Gastroesophageal sphincter (tissue), 4 donors: ENCODE results near the gene EEF1AKMT1. TPM values are rescaled to one million over a fixed set of nuclear protein-coding genes. Genes with fewer than 3 reads are reported as not detected.

Experiments used
- ATAC-seq: fragments of 150-250 bp; one replicate; pipeline ENCODE4 v1.9.1; 2016; ENCODE audit warnings: mild to moderate bottlenecking, moderate library complexity
- H3K27ac ChIP-seq, 4 donors: fragments of 200-600 bp; sonication (generic) in 3 of 4; 1 replicate in 3 of 4; 2 replicates in 1 of 4; pipeline ENCODE4 v1.5.1; 2016 to 2019
- H3K27me3 ChIP-seq: fragments of 200-600 bp; sonication (generic); one replicate; pipeline ENCODE4 v1.5.1; 2019
- H3K36me3 ChIP-seq, 2 donors: fragments of 200-600 bp; sonication (generic); one replicate each; pipeline ENCODE4 v1.5.1; 2019; ENCODE audit warnings: control low read depth in 1 of 2
- H3K4me1 ChIP-seq, 3 donors: fragments of 200-600 bp; sonication (generic); 1 replicate in 2 of 3; 2 replicates in 1 of 3; pipeline ENCODE4 v1.5.1; 2016 to 2019; ENCODE audit warnings: control low read depth in 2 of 3
- H3K4me3 ChIP-seq, 2 donors: fragments of 200-600 bp; sonication (generic); one replicate each; pipeline ENCODE4 v1.5.1; 2019; ENCODE audit warnings: mild to moderate bottlenecking in 1 of 2, moderate library complexity in 1 of 2
- H3K9me3 ChIP-seq, 3 donors: fragments of 200-600 bp; sonication (generic); one replicate each; pipeline ENCODE4 v1.5.1; 2017 to 2019; ENCODE audit warnings: control low read depth in 2 of 3
- EP300 ChIP-seq: sonication (generic); formaldehyde crosslinking; IDR thresholded peaks from one replicate; pipeline ENCODE4 v1.6.1; 2017; ENCODE audit warnings: antibody characterized with exemption, mild to moderate bottlenecking
- POLR2A ChIP-seq, 2 donors: fragments of 450-650 bp; IDR thresholded peaks; one replicate each; pipeline ENCODE4 v1.6.1; 2017; ENCODE audit warnings: antibody characterized with exemption in 2 of 2, mild to moderate bottlenecking in 2 of 2, moderate library complexity in 1 of 2
- POLR2AphosphoS5 ChIP-seq: sonication (generic); formaldehyde crosslinking; IDR thresholded peaks from one replicate; pipeline ENCODE4 v1.6.1; 2017; ENCODE audit warnings: antibody characterized with exemption
- WGBS, 2 donors: methylation state at CpG; one replicate each; pipeline ENCODE4 v1.1.5; 2018; ENCODE audit warnings: low coverage in 1 of 2; 5-methylcytosine and 5-hydroxymethylcytosine counted together
- total RNA-seq, 4 donors: library from RNA; depleted of rRNA; stranded (reverse); fragments of >200 nt; gene quantifications; one replicate each; pipeline ENCODE4 v1.1.0, GENCODE V29; 2016
- TF ChIP-seq, protein P1 (sequence below), 4 experiments: fragments of 200-600 bp in 2 of 4; fragments of 450-650 bp in 2 of 4; sonication (generic) in 1 of 4; IDR thresholded peaks; one replicate each; pipeline ENCODE4 v1.5.1; 2017 to 2019; ENCODE audit warnings: antibody characterized with exemption in 4 of 4, mild to moderate bottlenecking in 2 of 4, moderate library complexity in 2 of 4

Gene EEF1AKMT1
- total RNA-seq, 4 donors from 2014 or later = 13.5 to 39.2 (median 20.3) TPM

DNA sequence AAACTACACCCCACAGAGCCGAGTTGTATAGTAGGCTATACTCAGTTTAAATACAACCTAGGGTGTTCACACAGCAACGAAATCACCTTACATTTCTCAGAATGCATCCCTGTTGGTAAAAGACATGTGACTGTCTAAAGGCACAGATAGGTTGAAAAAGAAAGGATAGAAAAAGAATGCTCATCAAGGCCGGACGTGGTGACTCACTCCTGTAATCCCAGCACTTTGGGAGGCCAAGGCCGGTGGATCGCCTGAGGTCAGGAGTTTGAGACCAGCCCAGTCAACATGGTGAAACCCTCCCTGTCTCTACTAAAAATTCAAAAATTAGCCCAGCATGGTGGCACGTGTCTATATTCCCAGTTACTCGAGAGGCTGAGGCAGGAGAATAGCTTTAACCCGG, 74.0 kb downstream of the EEF1AKMT1 start:
- Histone ChIP-seq H3K27ac (no peak overlapping the region), H3K9me3 (no peaks in the 10 kb centered on the region), H3K27me3 (no peaks in the 10 kb centered on the region), H3K36me3 (no peaks in the 10 kb centered on the region), H3K4me3 (no peak overlapping the region), H3K4me1 (peaks cover 0 to 22% (median 4%) of the 10 kb centered on the region in 3 donors)
- ATAC-seq = no peak
- TF ChIP-seq POLR2AphosphoS5 (no peak), EP300 (no peak), POLR2A (IDR thresholded peaks at IDR 0.05) (no peak)
- TF ChIP-seq, protein P1, sequence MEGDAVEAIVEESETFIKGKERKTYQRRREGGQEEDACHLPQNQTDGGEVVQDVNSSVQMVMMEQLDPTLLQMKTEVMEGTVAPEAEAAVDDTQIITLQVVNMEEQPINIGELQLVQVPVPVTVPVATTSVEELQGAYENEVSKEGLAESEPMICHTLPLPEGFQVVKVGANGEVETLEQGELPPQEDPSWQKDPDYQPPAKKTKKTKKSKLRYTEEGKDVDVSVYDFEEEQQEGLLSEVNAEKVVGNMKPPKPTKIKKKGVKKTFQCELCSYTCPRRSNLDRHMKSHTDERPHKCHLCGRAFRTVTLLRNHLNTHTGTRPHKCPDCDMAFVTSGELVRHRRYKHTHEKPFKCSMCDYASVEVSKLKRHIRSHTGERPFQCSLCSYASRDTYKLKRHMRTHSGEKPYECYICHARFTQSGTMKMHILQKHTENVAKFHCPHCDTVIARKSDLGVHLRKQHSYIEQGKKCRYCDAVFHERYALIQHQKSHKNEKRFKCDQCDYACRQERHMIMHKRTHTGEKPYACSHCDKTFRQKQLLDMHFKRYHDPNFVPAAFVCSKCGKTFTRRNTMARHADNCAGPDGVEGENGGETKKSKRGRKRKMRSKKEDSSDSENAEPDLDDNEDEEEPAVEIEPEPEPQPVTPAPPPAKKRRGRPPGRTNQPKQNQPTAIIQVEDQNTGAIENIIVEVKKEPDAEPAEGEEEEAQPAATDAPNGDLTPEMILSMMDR (IDR thresholded peaks at IDR 0.05) = no peak
- 89 to 93% methylated on average over 7 to 9 of the region's 9 CpGs for WGBS, 2 donors

DNA sequence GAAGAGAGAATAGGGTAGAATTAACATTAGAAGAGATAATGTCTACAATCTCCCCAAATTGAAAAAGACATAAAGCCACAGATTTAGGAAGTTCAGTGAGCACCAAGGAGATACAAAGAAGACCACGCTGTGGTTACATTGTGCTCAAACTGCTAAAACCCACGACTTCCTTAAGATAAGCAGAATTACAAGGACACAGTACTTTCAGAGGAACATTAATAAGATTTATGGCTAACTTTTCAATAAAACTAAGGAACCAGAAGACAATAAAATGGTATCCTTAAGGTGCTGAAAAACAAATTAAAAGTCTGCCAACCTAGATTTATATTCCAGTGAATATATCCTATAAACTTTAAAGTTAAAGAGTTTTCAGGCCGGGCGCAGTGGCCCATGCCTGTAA, 77.7 kb downstream of the EEF1AKMT1 start:
- no peaks in the 10 kb centered on the region for H3K9me3 ChIP-seq
- peaks cover 0 to 14% of the 10 kb centered on the region in 2 donors for H3K36me3 ChIP-seq
- no peak overlapping the region for H3K4me3 ChIP-seq
- TF ChIP-seq POLR2A (IDR thresholded peaks at IDR 0.05) = no peak
- TF ChIP-seq POLR2AphosphoS5 = no peak
- TF ChIP-seq, protein P1 (IDR thresholded peaks at IDR 0.05) = no peak
- TF ChIP-seq EP300 = no peak
- no peak overlapping the region for H3K27ac ChIP-seq
- ATAC-seq = no peak
- no peaks in the 10 kb centered on the region for H3K4me1 ChIP-seq
- no peaks in the 10 kb centered on the region for H3K27me3 ChIP-seq
- WGBS, 2 donors = 68 to 94% methylated on average over 4 of the region's 4 CpGs

DNA sequence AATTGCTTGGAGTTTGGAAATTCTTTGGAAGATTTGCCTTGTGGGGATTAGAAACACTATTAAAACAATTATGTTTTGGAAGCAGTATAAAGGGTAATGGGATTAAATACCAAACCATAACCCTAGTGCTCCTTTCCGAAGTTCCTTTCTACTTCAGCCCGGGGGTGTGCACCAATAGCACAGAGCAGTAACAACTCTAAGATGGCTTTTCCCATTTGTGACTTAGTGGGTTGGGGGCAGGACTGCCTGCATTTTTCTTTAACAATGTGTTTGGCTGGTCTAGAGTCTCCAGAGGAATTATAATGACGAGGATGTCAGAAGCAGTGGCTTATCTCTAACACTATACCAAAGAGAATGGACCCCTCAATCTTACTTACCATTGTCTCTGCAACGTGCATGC, 82.1 kb downstream of the EEF1AKMT1 start:
- Histone ChIP-seq H3K36me3 (peaks cover 0 to 38% of the 10 kb centered on the region in 2 donors), H3K4me1 (no peaks in the 10 kb centered on the region), H3K27me3 (no peaks in the 10 kb centered on the region), H3K9me3 (no peaks in the 10 kb centered on the region), H3K27ac (no peak overlapping the region), H3K4me3 (no peak overlapping the region)
- ATAC-seq = no peak
- 29 to 75% methylated on average over 2 to 4 of the region's 4 CpGs for WGBS, 2 donors
- TF ChIP-seq EP300 = no peak
- TF ChIP-seq POLR2A (IDR thresholded peaks at IDR 0.05) = no peak
- TF ChIP-seq, protein P1 (IDR thresholded peaks at IDR 0.05) = no peak
- TF ChIP-seq POLR2AphosphoS5 = no peak

DNA sequence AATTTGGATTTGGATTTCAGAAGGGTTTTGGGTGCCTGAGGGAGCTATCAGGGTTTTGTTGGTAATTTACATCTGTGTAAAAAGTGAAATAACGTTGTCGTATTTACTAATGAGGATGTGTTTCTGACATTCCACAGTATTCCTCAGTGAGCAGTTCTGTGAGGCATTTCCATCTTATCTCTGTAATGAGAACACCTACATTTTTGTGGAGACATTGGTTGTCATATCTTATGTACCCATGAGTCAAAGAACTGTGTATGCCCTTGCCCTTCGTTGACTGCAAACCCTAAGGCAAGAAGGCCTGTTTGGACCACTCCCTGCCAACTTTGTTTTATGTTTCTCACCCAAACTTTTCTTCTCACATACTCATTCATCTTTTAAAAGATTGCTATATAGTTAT, 84.5 kb downstream of the EEF1AKMT1 start:
- Histone ChIP-seq H3K36me3 (peaks cover 0 to 39% of the 10 kb centered on the region in 2 donors), H3K27me3 (no peaks in the 10 kb centered on the region), H3K4me3 (no peak overlapping the region), H3K27ac (no peak overlapping the region), H3K4me1 (no peaks in the 10 kb centered on the region), H3K9me3 (no peaks in the 10 kb centered on the region)
- no peak for ATAC-seq
- WGBS, 2 donors = 97 to 100% methylated on average over 3 of the region's 3 CpGs
- TF ChIP-seq POLR2A (IDR thresholded peaks at IDR 0.05) = no peak
- TF ChIP-seq EP300 = no peak

DNA sequence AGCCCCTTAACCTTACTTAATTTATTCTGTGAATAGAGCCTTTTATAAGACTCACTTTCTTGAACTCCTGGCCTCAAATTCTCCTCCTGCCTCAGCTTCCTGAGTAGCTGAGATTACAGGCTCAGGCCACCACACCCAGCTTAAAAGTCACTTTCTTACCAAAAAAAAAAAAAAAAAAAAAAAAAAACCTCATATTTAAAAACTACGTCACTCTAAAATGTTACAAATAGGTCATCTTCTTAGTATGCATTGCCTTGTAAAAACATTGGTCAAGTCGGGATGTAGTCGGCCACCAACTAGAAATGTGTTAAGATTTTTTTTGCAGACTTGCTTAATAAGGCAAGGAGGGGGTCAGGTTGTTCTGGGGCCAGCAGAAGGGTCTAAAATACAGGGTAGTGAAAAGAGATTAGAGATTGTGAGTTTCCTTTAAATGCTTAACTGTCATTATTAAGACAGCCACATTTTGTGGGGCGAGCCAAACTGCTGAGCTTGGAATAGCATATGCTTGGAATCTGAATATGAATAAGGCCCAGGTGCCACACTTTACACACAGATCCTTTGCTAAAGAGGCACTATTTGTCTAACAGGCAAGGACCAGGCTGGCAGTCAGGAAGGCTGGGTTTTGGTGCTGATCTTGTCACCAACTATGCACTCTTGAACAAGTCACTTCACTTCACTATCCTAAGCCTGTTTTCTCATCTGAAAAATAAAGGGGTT, 86.7 kb downstream of the EEF1AKMT1 start:
- Histone ChIP-seq H3K9me3 (no peaks in the 10 kb centered on the region), H3K36me3 (peaks cover 0 to 49% of the 10 kb centered on the region in 2 donors), H3K27ac (no peak overlapping the region), H3K4me3 (no peak overlapping the region), H3K4me1 (no peaks in the 10 kb centered on the region), H3K27me3 (no peaks in the 10 kb centered on the region)
- 68 to 79% methylated on average over 3 to 4 of the region's 4 CpGs for WGBS, 2 donors
- TF ChIP-seq EP300 = no peak
- TF ChIP-seq, protein P1 (IDR thresholded peaks at IDR 0.05) = no peak
- no peak for TF ChIP-seq POLR2AphosphoS5
- no peak for TF ChIP-seq POLR2A (IDR thresholded peaks at IDR 0.05)
- ATAC-seq = no peak
